Kidney epithelial cell (primary cell): ENCODE data around the gene BAG3. TPM values are rescaled to one million over a fixed set of nuclear protein-coding genes. Genes with fewer than 3 reads are reported as not detected.

ENCODE experiments used
- DNase-seq: peaks from one replicate; pipeline ENCODE4 v3.0.0-alpha.2; 2010; ENCODE audit warnings: low read depth
- H3K27me3 ChIP-seq: 2 replicates; pipeline ENCODE4 v1.6.0; 2011; ENCODE audit warnings: low read length; ENCODE audit not compliant: control insufficient read depth, insufficient read depth
- H3K36me3 ChIP-seq: 2 replicates; pipeline ENCODE4 v1.5.1; 2011; ENCODE audit warnings: low read length; ENCODE audit not compliant: control insufficient read depth, insufficient read depth
- H3K4me3 ChIP-seq: 2 replicates; pipeline ENCODE4 v1.5.1; 2011; ENCODE audit warnings: low read depth, mild to moderate bottlenecking, control low read depth, low read length
- total RNA-seq: library from RNA; depleted of rRNA; stranded (reverse); fragments of >200 nt; gene quantifications from 2 replicates; pipeline ENCODE4 v1.2.3, GENCODE V29; 2015
- TF ChIP-seq, protein P1 (sequence below): IDR thresholded peaks from 2 replicates; pipeline ENCODE4 v1.5.1; 2011; ENCODE audit warnings: mild to moderate bottlenecking, moderate library complexity, low read length, control low read depth, inconsistent platforms; ENCODE audit not compliant: insufficient read depth, poor library complexity, severe bottlenecking

Gene BAG3
- total RNA-seq, 1 donor from 2014 or later: 30.3 TPM

DNA sequence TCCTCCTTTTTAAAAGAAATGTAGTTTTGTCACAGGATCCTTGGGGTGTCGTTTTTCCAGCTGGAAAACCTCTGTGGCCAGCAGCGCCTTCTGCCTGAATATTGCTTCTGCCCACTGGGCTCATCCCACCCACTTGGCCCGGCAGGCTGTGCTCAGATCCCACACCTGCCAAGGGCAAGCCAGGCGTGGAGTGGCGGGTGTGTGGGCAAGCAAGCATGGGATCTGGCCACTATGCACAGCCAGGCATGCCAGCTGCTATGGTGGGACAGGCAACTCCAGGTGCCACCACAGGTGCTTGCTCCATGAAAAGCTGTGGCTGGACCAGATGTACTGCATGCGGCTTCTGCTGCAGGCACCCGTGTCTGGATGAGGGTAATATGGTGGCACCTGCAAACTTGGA lies 43.4 kb downstream of the BAG3 start:
- TF ChIP-seq, protein P1, sequence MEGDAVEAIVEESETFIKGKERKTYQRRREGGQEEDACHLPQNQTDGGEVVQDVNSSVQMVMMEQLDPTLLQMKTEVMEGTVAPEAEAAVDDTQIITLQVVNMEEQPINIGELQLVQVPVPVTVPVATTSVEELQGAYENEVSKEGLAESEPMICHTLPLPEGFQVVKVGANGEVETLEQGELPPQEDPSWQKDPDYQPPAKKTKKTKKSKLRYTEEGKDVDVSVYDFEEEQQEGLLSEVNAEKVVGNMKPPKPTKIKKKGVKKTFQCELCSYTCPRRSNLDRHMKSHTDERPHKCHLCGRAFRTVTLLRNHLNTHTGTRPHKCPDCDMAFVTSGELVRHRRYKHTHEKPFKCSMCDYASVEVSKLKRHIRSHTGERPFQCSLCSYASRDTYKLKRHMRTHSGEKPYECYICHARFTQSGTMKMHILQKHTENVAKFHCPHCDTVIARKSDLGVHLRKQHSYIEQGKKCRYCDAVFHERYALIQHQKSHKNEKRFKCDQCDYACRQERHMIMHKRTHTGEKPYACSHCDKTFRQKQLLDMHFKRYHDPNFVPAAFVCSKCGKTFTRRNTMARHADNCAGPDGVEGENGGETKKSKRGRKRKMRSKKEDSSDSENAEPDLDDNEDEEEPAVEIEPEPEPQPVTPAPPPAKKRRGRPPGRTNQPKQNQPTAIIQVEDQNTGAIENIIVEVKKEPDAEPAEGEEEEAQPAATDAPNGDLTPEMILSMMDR: no peak
- no peaks in the 10 kb centered on the region for H3K36me3 ChIP-seq
- no peak for DNase-seq
- H3K4me3 ChIP-seq: no peak overlapping the region
- H3K27me3 ChIP-seq: no peaks in the 10 kb centered on the region

DNA sequence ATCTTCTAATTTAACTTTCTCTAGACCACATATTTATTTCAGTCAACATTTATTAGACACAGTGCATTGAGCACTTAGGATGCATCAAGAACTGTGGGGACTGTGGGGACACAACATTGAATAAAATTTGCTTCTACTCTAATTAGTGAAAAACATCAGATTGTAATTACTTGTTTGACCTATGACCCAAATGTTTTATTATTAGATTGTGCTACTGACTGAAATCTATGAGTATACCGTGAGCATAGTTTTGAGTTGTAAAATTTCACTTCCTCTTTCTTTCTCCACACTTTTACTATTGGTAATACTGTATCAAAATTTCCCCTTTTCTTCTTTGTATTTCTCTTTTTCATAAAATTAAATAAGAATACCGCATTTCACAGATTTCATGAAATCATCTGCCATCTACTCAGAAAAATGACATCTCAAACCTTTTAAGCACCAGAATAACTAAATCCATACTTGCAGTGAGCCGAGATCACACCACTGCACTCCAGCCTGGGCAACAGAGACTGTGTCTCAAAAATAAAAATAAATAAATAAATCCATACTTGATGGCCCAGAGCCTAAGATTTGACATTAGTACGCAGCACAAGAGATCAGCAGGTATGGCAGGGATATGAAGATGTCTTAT lies 49.3 kb downstream of the BAG3 start:
- DNase-seq: no peak
- TF ChIP-seq, protein P1: no peak
- Histone ChIP-seq H3K27me3 (no peaks in the 10 kb centered on the region), H3K36me3 (no peaks in the 10 kb centered on the region), H3K4me3 (no peak overlapping the region)

DNA sequence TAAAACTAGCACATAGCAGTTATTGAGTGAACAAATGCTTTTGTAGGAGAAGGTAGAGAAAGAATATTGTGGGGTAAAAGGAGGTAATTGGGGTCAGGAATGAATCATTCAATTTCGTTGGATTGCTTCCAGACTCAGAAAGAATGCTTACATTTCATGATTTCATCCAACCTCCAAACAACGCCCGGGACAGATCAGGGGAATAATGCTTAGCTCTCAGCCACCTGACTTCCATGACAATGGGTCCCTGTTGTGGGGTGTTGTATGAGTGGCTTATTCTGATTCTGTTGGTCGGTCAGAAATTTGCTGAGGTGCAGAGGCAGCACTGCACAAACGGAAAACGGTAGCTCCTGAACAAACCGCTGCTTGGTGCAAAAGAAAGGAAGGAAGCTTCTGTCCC lies 50.7 kb downstream of the BAG3 start:
- Histone ChIP-seq H3K4me3 (no peak overlapping the region), H3K36me3 (no peaks in the 10 kb centered on the region), H3K27me3 (no peaks in the 10 kb centered on the region)
- TF ChIP-seq, protein P1: no peak
- DNase-seq: no peak

GRCh38 chr10:119702583-119702982 lies 51.4 kb downstream of the BAG3 start:
- Histone ChIP-seq H3K36me3 (no peaks in the 10 kb centered on the region), H3K27me3 (no peaks in the 10 kb centered on the region), H3K4me3 (no peak overlapping the region)
- no peak for DNase-seq
- TF ChIP-seq, protein P1: no peak

GRCh38 chr10:119703903-119704508 lies 52.8 kb downstream of the BAG3 start:
- no peaks in the 10 kb centered on the region for H3K36me3 ChIP-seq
- TF ChIP-seq, protein P1: no peak
- DNase-seq: no peak

GRCh38 chr10:119705434-119705831 lies 54.3 kb downstream of the BAG3 start:
- no peak for DNase-seq

More at GRCh38 chr10:119703903-119704508, 52.8 kb downstream of the BAG3 start:
- no peak overlapping the region for H3K4me3 ChIP-seq
- H3K27me3 ChIP-seq: no peaks in the 10 kb centered on the region

More at GRCh38 chr10:119705434-119705831, 54.3 kb downstream of the BAG3 start:
- TF ChIP-seq, protein P1: no peak
- Histone ChIP-seq H3K36me3 (no peaks in the 10 kb centered on the region), H3K27me3 (no peaks in the 10 kb centered on the region), H3K4me3 (no peak overlapping the region)
